Keratinocyte (primary cell): ENCODE measurements around the gene MED31. TPM values are rescaled to one million over a fixed set of nuclear protein-coding genes. Genes with fewer than 3 reads are reported as not detected.

ENCODE experiments used
- DNase-seq: peaks from one replicate; pipeline ENCODE4 v3.0.0-alpha.2; 2011; ENCODE audit warnings: low read depth, missing footprints, low spot score
- FAIRE-seq: peaks from 2 replicates; lab custom pipeline; 2011; peaks lifted over from hg19 to GRCh38; lab: Jason Lieb, UNC
- H2AFZ ChIP-seq: 2 replicates; pipeline ENCODE4 v1.6.0; 2012; ENCODE audit warnings: low read length, control low read depth, inconsistent platforms; ENCODE audit not compliant: control insufficient read depth
- H3K27ac ChIP-seq: 2 replicates; pipeline ENCODE4 v1.5.1; 2011; ENCODE audit warnings: low read length; ENCODE audit not compliant: control insufficient read depth, insufficient read depth
- H3K27me3 ChIP-seq: 3 replicates; pipeline ENCODE4 v1.6.0; 2011; ENCODE audit warnings: low read length; ENCODE audit not compliant: control insufficient read depth, insufficient read depth; ENCODE audit errors: extremely low read depth
- H3K36me3 ChIP-seq, 2 experiments: 2 replicates in 1 of 2; 3 replicates in 1 of 2; pipeline ENCODE4 v1.5.1; 2011; ENCODE audit warnings: low read length in 2 of 2, mild to moderate bottlenecking in 1 of 2; ENCODE audit not compliant: control insufficient read depth in 2 of 2, insufficient read depth in 2 of 2; ENCODE audit errors: extremely low read depth in 1 of 2
- H3K4me1 ChIP-seq: 3 replicates; pipeline ENCODE4 v1.5.1; 2011; ENCODE audit warnings: low read length; ENCODE audit not compliant: control insufficient read depth, insufficient read depth; ENCODE audit errors: extremely low read depth
- H3K4me2 ChIP-seq: 3 replicates; pipeline ENCODE4 v1.6.0; 2011; ENCODE audit warnings: low read depth, low read length; ENCODE audit not compliant: control insufficient read depth, insufficient read depth; ENCODE audit errors: extremely low read depth
- H3K4me3 ChIP-seq, 3 experiments: fragments of 200-600 bp in 1 of 3; sonication (generic) in 1 of 3; 2 replicates in 2 of 3; 3 replicates in 1 of 3; pipeline ENCODE4 v1.5.1; 2011 to 2016; ENCODE audit warnings: low read length in 3 of 3, mild to moderate bottlenecking in 3 of 3, control low read depth in 2 of 3, inconsistent platforms in 1 of 3, low read depth in 1 of 3, mixed read lengths in 1 of 3, mixed run types in 1 of 3, moderate library complexity in 1 of 3; ENCODE audit not compliant: control insufficient read depth in 2 of 3, insufficient read depth in 2 of 3; ENCODE audit errors: extremely low read depth in 1 of 3
- H3K79me2 ChIP-seq: 2 replicates; pipeline ENCODE4 v1.6.0; 2012; ENCODE audit warnings: low read length; ENCODE audit not compliant: control insufficient read depth, insufficient read depth
- H3K9ac ChIP-seq: 3 replicates; pipeline ENCODE4 v1.6.0; 2011; ENCODE audit warnings: low read length; ENCODE audit not compliant: control insufficient read depth, insufficient read depth; ENCODE audit errors: extremely low read depth
- H3K9me1 ChIP-seq: 3 replicates; pipeline ENCODE4 v1.6.0; 2011; ENCODE audit warnings: low read length; ENCODE audit not compliant: control insufficient read depth, insufficient read depth; ENCODE audit errors: extremely low read depth
- H3K9me3 ChIP-seq: 2 replicates; pipeline ENCODE4 v1.5.1; 2012; ENCODE audit warnings: low read depth, low read length; ENCODE audit not compliant: control insufficient read depth
- H4K20me1 ChIP-seq: 3 replicates; pipeline ENCODE4 v1.6.0; 2011; ENCODE audit warnings: low read length; ENCODE audit not compliant: control insufficient read depth, insufficient read depth; ENCODE audit errors: extremely low read depth
- EZH2 ChIP-seq: IDR thresholded peaks from one replicate; pipeline ENCODE4 v1.6.1; 2012; ENCODE audit warnings: inconsistent platforms, mild to moderate bottlenecking, low read length, moderate library complexity
- dilution Hi-C: fragments of 300-500 bp; cut with MboI; formaldehyde crosslinking; loops from one replicate; pipeline ENCODE4 v1.7.0; 2020; ENCODE audit warnings: low sequenced_read_pairs; ENCODE audit not compliant: extremely low pct_ligation_motif_present
- polyA plus RNA-seq, 5 experiments: library from polyadenylated mRNA; depleted of rRNA in 3 of 5; stranded (reverse) in 3 of 5; stranded (forward) in 1 of 5; unstranded in 1 of 5; fragments of >200 nt; gene quantifications; 1 replicate in 1 of 5; 2 replicates in 3 of 5; 3 replicates in 1 of 5; pipeline versions ENCODE4 v1.2.1 to v1.2.3, GENCODE V29; 2011 to 2012; ENCODE audit warnings: missing spikeins in 2 of 5, low read depth in 1 of 5, low replicate concordance in 1 of 5
- TF ChIP-seq, protein P1 (sequence below), 3 experiments: IDR thresholded peaks in 1 of 3; conservative IDR thresholded peaks in 1 of 3; optimal IDR thresholded peaks in 1 of 3; 2 replicates in 2 of 3; 3 replicates in 1 of 3; pipeline versions ENCODE3 to v1.5.1; 2011; ENCODE audit warnings: low read length in 3 of 3, mild to moderate bottlenecking in 3 of 3, moderate library complexity in 2 of 3, control low read depth in 1 of 3, inconsistent platforms in 1 of 3; ENCODE audit not compliant: insufficient read depth in 2 of 3; ENCODE audit errors: extremely low read depth in 1 of 3

The MED31 gene
- polyA plus RNA-seq, 1 donor (not counting 4 experiments of a cell fraction or from before 2014, with no cell fraction given): 49.0 TPM

DNA sequence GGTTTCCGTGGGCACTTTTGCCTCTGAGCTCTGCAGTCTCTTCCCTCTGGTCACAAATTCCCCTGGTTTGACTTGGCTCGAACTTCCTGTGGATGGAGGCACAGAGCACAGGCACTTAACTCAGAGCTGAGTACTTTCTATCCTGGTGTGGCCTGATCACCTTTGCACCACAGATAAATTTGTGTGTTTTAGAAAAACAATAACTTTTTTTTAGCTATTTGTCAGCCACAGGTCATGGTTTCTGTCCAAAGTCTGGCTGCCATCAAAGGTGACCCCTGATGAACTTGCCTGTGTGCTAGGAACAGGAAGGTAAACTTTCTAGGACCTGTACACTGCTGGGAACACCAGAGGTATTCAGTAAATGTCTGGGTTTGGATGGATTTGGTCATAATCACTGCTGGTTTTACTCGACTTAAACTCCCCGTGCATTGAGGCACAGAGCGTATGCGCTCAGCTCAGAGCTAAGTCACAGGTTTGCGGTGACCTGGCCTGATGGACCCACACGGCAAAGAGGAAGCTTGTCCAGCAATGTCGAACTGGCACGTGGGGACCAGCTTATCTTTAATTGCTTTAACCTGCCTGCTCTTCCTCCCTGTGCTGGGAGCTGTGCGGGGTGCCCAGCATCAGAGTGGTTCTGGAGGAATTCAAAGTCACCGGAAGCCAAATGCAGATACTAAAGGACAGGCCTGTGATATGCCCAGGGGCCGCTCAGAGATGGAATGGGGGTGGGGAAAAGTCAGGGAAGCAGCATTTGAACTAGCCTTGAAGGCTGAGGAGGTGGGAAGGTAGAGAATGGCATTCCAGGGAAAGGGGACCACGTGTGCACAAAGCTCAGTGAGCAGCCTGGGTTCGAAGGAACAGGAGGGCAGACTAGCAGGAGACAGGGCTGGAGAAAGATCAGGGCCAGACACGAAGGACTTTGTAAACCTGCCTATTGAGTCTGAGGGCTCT is 48.9 kb upstream of the MED31 start:
- TF ChIP-seq, protein P1, sequence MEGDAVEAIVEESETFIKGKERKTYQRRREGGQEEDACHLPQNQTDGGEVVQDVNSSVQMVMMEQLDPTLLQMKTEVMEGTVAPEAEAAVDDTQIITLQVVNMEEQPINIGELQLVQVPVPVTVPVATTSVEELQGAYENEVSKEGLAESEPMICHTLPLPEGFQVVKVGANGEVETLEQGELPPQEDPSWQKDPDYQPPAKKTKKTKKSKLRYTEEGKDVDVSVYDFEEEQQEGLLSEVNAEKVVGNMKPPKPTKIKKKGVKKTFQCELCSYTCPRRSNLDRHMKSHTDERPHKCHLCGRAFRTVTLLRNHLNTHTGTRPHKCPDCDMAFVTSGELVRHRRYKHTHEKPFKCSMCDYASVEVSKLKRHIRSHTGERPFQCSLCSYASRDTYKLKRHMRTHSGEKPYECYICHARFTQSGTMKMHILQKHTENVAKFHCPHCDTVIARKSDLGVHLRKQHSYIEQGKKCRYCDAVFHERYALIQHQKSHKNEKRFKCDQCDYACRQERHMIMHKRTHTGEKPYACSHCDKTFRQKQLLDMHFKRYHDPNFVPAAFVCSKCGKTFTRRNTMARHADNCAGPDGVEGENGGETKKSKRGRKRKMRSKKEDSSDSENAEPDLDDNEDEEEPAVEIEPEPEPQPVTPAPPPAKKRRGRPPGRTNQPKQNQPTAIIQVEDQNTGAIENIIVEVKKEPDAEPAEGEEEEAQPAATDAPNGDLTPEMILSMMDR (optimal IDR thresholded peaks at IDR 0.05 in 1 of 3, IDR thresholded peaks at IDR 0.05 in 1 of 3, conservative IDR thresholded peaks at IDR 0.05 in 1 of 3; ENCODE audit: extremely low read depth in 1 of 3, insufficient read depth in 2 of 3, low read length in 3 of 3): no peak
- TF ChIP-seq EZH2: no peak
- no peak overlapping the region for H3K4me2 ChIP-seq
- H3K36me3 ChIP-seq: no peaks in the 10 kb centered on the region
- no peak overlapping the region for H3K4me3 ChIP-seq
- H3K4me1 ChIP-seq: no peaks in the 10 kb centered on the region
- no peaks in the 10 kb centered on the region for H3K9me3 ChIP-seq
- H3K27me3 ChIP-seq: peaks cover 19% of the 10 kb centered on the region
- no peaks in the 10 kb centered on the region for H3K79me2 ChIP-seq
- no peak overlapping the region for H3K27ac ChIP-seq
- FAIRE-seq: no peak
- no peak for DNase-seq
- no peak overlapping the region for H3K9ac ChIP-seq
- no peaks in the 10 kb centered on the region for H3K9me1 ChIP-seq
- dilution Hi-C loops: no loop called here
- no peak overlapping the region for H2AFZ ChIP-seq
- H4K20me1 ChIP-seq: no peaks in the 10 kb centered on the region

DNA sequence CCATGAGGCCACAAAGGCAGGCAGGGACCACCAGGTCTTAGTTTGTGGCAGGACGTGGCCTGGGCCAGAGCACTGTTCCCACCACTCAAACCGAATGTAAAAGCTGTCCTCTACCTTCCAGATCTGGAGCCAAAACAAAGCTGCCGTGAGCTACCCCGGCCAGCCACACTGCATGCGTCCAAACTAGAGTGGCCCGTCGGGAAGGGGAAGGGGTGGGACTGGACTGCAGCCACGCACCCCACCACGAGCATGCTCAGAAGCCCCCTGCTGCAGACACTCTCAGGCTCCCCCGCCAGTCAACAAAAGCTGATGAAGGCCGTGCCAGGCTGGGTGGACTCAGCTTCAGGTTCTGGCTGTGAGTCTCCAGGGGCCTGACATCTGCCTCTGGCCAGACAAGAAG is 46.6 kb upstream of the MED31 start:
- H3K36me3 ChIP-seq: no peaks in the 10 kb centered on the region
- no peak overlapping the region for H3K9ac ChIP-seq
- H3K9me1 ChIP-seq: no peaks in the 10 kb centered on the region
- no peaks in the 10 kb centered on the region for H3K9me3 ChIP-seq
- DNase-seq (no peak), FAIRE-seq (no peak)
- TF ChIP-seq EZH2: no peak
- TF ChIP-seq, protein P1 (optimal IDR thresholded peaks at IDR 0.05 in 1 of 3, IDR thresholded peaks at IDR 0.05 in 1 of 3, conservative IDR thresholded peaks at IDR 0.05 in 1 of 3; ENCODE audit: extremely low read depth in 1 of 3, insufficient read depth in 2 of 3, low read length in 3 of 3): no peak
- H3K27me3 ChIP-seq: peaks cover 14% of the 10 kb centered on the region
- no peak overlapping the region for H2AFZ ChIP-seq
- no peaks in the 10 kb centered on the region for H3K79me2 ChIP-seq
- H4K20me1 ChIP-seq: no peaks in the 10 kb centered on the region
- no peak overlapping the region for H3K27ac ChIP-seq
- dilution Hi-C loops: no loop called here
- no peak overlapping the region for H3K4me3 ChIP-seq
- H3K4me1 ChIP-seq: no peaks in the 10 kb centered on the region
- H3K4me2 ChIP-seq: no peak overlapping the region
